Measurements from ENCODE around the gene MAG. TPM values are rescaled to one million over a fixed set of nuclear protein-coding genes. Genes with fewer than 3 reads are reported as not detected.

MAG gene
- total and polyA plus RNA-seq, 7 donors, result 0.06 to 6.1 TPM; not detected in 5

DNA sequence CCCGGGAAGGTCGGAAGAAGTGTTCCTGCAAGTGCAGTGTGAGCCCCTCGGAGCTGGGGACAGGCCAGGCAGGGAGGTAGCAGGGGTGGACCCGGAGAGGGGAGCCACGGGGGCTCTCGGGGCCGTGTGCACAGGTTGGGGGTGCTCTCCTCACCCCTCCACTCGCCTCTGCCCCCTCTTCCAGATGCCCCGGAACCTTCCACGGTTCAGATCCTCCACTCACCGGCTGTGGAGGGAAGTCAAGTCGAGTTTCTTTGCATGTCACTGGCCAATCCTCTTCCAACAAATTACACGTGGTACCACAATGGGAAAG is 46.0 kb downstream of the MAG start:
- intact Hi-C loops (cut with DNase I), result no loop called here
- DNase-seq, result no peak
- H3K9me3 ChIP-seq, result no peaks in the 10 kb centered on the region
- H3K4me3 ChIP-seq, result no peak overlapping the region
- H3K4me1 ChIP-seq, result no peaks in the 10 kb centered on the region
- TF ChIP-seq, protein P1, sequence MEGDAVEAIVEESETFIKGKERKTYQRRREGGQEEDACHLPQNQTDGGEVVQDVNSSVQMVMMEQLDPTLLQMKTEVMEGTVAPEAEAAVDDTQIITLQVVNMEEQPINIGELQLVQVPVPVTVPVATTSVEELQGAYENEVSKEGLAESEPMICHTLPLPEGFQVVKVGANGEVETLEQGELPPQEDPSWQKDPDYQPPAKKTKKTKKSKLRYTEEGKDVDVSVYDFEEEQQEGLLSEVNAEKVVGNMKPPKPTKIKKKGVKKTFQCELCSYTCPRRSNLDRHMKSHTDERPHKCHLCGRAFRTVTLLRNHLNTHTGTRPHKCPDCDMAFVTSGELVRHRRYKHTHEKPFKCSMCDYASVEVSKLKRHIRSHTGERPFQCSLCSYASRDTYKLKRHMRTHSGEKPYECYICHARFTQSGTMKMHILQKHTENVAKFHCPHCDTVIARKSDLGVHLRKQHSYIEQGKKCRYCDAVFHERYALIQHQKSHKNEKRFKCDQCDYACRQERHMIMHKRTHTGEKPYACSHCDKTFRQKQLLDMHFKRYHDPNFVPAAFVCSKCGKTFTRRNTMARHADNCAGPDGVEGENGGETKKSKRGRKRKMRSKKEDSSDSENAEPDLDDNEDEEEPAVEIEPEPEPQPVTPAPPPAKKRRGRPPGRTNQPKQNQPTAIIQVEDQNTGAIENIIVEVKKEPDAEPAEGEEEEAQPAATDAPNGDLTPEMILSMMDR (IDR thresholded peaks at IDR 0.05), result no peak
- no peak for TF ChIP-seq EP300 (IDR thresholded peaks at IDR 0.05)
- TF ChIP-seq POLR2AphosphoS5 (IDR thresholded peaks at IDR 0.05), result no peak
- WGBS, 2 donors, result 75 to 87% methylated on average over 13 of the region's 13 CpGs
- H3K36me3 ChIP-seq, result no peaks in the 10 kb centered on the region
- peaks cover 0 to 7% (median 0%) of the 10 kb centered on the region in 3 donors for H3K27me3 ChIP-seq
- H3K27ac ChIP-seq, result no peak overlapping the region

DNA sequence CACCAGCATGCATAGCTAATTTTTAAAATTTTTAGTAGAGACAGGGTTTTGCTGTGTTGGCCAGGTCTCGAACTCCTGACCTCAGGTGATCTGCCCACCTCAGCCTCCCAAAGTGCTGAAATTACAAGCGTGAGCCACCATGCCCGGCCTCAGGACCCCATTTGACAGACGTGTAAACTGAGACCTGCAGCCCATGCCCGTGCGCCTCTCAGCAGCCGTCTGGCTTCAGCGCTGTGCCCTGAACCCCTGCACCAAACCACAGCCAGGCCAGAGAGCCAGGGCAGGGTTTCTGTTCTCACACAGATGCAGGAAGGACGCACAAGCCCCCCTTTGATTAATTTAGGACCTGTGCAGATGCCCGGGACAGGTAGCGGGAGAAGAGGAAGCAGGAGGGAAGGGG is 48.5 kb downstream of the MAG start:
- no peak for TF ChIP-seq POLR2AphosphoS5 (IDR thresholded peaks at IDR 0.05)
- TF ChIP-seq, protein P1 (IDR thresholded peaks at IDR 0.05), result no peak
- TF ChIP-seq POLR2A (IDR thresholded peaks at IDR 0.05), result no peak
- no peak for TF ChIP-seq EP300 (IDR thresholded peaks at IDR 0.05)
- 85 to 92% methylated on average over 11 of the region's 11 CpGs for WGBS, 2 donors
- H3K27me3 ChIP-seq, result no peaks in the 10 kb centered on the region
- no peak for DNase-seq
- intact Hi-C loops (cut with DNase I), result no loop called here
- no peaks in the 10 kb centered on the region for H3K4me1 ChIP-seq
- H3K4me3 ChIP-seq, result no peak overlapping the region
- no peak overlapping the region for H3K27ac ChIP-seq
- H3K9me3 ChIP-seq, result no peaks in the 10 kb centered on the region
- no peaks in the 10 kb centered on the region for H3K36me3 ChIP-seq

GRCh38 chr19:35341006-35341405 is 49.0 kb downstream of the MAG start:
- WGBS, 2 donors, result 82 to 89% methylated on average over 16 of the region's 16 CpGs
- no peaks in the 10 kb centered on the region for H3K4me1 ChIP-seq
- no peak overlapping the region for H3K27ac ChIP-seq
- intact Hi-C loops (cut with DNase I), result no loop called here
- DNase-seq, result no peak
- H3K27me3 ChIP-seq, result no peaks in the 10 kb centered on the region
- no peak for TF ChIP-seq POLR2AphosphoS5 (IDR thresholded peaks at IDR 0.05)
- no peak for TF ChIP-seq POLR2A (IDR thresholded peaks at IDR 0.05)
- no peak for TF ChIP-seq EP300 (IDR thresholded peaks at IDR 0.05)
- TF ChIP-seq, protein P1 (IDR thresholded peaks at IDR 0.05), result no peak
- H3K9me3 ChIP-seq, result no peaks in the 10 kb centered on the region
- no peaks in the 10 kb centered on the region for H3K36me3 ChIP-seq
- H3K4me3 ChIP-seq, result no peak overlapping the region

DNA sequence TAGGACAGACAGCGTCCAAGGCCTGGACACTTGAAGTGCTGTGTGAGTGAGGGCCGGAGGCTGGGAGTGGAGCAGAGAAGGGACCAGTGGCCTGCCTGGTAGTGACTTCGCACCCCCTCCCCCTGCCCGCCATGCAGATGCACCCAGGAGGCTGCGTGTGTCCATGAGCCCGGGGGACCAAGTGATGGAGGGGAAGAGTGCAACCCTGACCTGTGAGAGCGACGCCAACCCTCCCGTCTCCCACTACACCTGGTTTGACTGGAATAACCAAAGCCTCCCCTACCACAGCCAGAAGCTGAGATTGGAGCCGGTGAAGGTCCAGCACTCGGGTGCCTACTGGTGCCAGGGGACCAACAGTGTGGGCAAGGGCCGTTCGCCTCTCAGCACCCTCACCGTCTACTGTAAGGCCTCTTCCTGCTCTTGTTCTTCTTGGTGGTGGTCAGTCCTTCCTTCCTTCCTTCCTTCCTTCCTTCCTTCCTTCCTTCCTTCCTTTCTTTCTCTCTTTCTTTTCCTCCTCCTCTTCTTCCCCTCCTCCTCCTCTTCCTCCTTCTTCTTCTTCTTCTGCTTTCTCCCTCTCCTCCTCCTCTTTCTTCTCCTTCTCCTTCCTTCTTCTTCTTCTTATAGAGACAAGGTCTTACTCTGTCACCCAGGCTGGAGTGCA is 49.7 kb downstream of the MAG start:
- H3K27me3 ChIP-seq, result no peaks in the 10 kb centered on the region
- DNase-seq, result no peak
- H3K36me3 ChIP-seq, result no peaks in the 10 kb centered on the region
- no peak overlapping the region for H3K4me3 ChIP-seq
- H3K4me1 ChIP-seq, result no peaks in the 10 kb centered on the region
- intact Hi-C loops (cut with DNase I), result no loop called here
- TF ChIP-seq EP300 (IDR thresholded peaks at IDR 0.05) (no peak), POLR2AphosphoS5 (IDR thresholded peaks at IDR 0.05) (no peak), POLR2A (IDR thresholded peaks at IDR 0.05) (no peak)
- TF ChIP-seq, protein P1 (IDR thresholded peaks at IDR 0.05), result no peak
- H3K9me3 ChIP-seq, result no peaks in the 10 kb centered on the region
- H3K27ac ChIP-seq, result no peak overlapping the region
- WGBS, 2 donors, result 86 to 89% methylated on average over 14 of the region's 14 CpGs

DNA sequence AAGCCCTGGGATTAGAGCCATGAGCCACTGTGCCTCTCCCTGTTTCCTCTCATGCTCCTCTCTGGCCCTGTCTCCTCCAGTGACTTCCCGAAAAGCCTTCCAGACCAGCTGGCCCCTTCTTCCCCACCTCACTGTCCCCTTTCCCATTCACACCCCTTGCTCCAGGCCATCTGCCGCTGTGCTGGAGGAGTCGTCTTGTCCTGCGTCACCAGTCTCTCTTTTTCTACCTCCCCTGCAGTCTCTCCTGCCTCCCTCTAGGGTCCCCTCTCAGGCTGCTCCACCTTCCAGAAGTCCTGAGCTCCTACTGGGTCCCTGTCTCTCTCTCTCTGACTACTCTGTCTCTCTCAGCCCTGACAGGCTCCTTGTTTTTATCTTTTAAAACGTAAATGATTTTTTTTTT is 50.5 kb downstream of the MAG start:
- intact Hi-C loops (cut with DNase I), result no loop called here
- no peak overlapping the region for H3K4me3 ChIP-seq

More for the DNA sequence above, 50.5 kb downstream of the MAG start:
- 61 to 78% methylated on average over 5 of the region's 5 CpGs for WGBS, 2 donors
- TF ChIP-seq POLR2AphosphoS5 (IDR thresholded peaks at IDR 0.05) (no peak), EP300 (IDR thresholded peaks at IDR 0.05) (no peak), POLR2A (IDR thresholded peaks at IDR 0.05) (no peak)
- TF ChIP-seq, protein P1 (IDR thresholded peaks at IDR 0.05), result no peak
- Histone ChIP-seq H3K27ac (no peak overlapping the region), H3K36me3 (no peaks in the 10 kb centered on the region), H3K9me3 (no peaks in the 10 kb centered on the region), H3K27me3 (no peaks in the 10 kb centered on the region), H3K4me1 (no peaks in the 10 kb centered on the region)
- DNase-seq, result peak; percentile 6

Data from sigmoid colon (tissue), 7 donors.